IPS-15b (cell line): ENCODE measurements around the gene MOB2.

ENCODE experiments used
- H3K27me3 ChIP-seq: one replicate; pipeline ENCODE4 v1.6.1; 2013; ENCODE audit warnings: low read length; ENCODE audit not compliant: control insufficient read depth, insufficient read depth
- H3K36me3 ChIP-seq: one replicate; pipeline ENCODE4 v1.6.1; 2013; ENCODE audit warnings: low read length; ENCODE audit not compliant: control insufficient read depth, insufficient read depth
- H3K4me1 ChIP-seq: one replicate; pipeline ENCODE4 v1.6.1; 2013; ENCODE audit warnings: mild to moderate bottlenecking, low read length; ENCODE audit not compliant: control insufficient read depth, insufficient read depth
- H3K4me3 ChIP-seq: one replicate; pipeline ENCODE4 v1.5.1; 2013; ENCODE audit warnings: low read depth, low read length
- H3K9ac ChIP-seq: one replicate; pipeline ENCODE4 v1.6.1; 2013; ENCODE audit warnings: low read depth, mild to moderate bottlenecking, low read length
- H3K9me3 ChIP-seq: one replicate; pipeline ENCODE4 v1.6.1; 2013; ENCODE audit warnings: mild to moderate bottlenecking, low read length; ENCODE audit not compliant: control insufficient read depth, insufficient read depth

Gene MOB2

GRCh38 chr11:1455763-1456060 lies 30.9 kb downstream of the MOB2 start:
- H3K4me1 ChIP-seq, result no peaks in the 10 kb centered on the region

GRCh38 chr11:1455032-1455762 lies 31.4 kb downstream of the MOB2 start:
- Histone ChIP-seq H3K36me3 (peaks cover 21% of the 10 kb centered on the region), H3K27me3 (no peaks in the 10 kb centered on the region), H3K9ac (no peak overlapping the region), H3K4me1 (no peaks in the 10 kb centered on the region), H3K4me3 (no peak overlapping the region), H3K9me3 (no peaks in the 10 kb centered on the region)

More at GRCh38 chr11:1455763-1456060, 30.9 kb downstream of the MOB2 start:
- H3K9ac ChIP-seq, result no peak overlapping the region
- no peaks in the 10 kb centered on the region for H3K9me3 ChIP-seq
- H3K27me3 ChIP-seq, result no peaks in the 10 kb centered on the region
- H3K4me3 ChIP-seq, result no peak overlapping the region
- peaks cover 20% of the 10 kb centered on the region for H3K36me3 ChIP-seq

DNA sequence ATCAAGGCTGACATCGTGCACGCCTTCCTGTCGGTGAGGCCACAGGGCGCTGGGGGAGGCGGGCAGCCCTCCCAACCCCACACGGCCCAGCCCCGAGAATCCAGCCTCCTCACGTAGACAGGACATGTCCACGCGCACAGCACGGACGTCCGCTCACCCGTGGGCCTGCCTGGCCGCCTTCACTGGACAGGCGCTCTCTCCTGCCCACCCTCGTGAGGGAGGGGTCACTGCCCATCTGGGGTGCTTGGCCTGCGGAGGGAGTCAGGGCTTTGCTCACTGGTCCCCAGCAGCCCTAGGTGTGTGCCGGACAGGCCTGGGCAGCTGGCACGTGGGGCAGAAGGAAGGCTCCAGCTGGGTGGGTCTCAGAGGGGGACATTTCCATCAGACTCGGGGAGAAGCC lies 32.0 kb downstream of the MOB2 start:
- no peak overlapping the region for H3K4me3 ChIP-seq
- H3K27me3 ChIP-seq, result no peaks in the 10 kb centered on the region
- H3K4me1 ChIP-seq, result no peaks in the 10 kb centered on the region
- no peak overlapping the region for H3K9ac ChIP-seq
- H3K9me3 ChIP-seq, result no peaks in the 10 kb centered on the region
- H3K36me3 ChIP-seq, result peaks cover 21% of the 10 kb centered on the region

DNA sequence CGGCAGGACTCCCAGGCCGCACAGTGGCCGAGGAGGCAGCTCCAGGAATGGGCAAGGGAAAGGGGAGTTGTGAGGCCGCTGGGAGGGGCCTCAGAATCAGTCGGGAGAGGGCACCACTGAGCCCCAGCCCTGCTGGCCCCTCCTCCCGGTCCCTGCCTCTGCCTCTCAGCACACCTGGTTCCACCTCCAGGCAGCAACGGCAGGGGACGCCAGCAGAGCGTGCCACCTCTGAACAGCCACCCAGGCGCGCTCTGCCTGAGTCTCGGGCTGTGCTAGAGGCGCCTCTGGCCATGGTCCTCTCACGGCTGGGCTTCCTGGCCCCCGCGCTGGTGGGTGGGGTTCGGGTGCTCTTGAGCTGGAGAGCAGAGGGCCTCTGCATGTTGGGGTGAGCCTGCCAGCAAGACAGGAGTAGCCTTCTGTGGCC lies 33.0 kb downstream of the MOB2 start:
- H3K36me3 ChIP-seq, result peaks cover 21% of the 10 kb centered on the region
- H3K9ac ChIP-seq, result no peak overlapping the region
- no peaks in the 10 kb centered on the region for H3K4me1 ChIP-seq
- no peaks in the 10 kb centered on the region for H3K27me3 ChIP-seq
- H3K9me3 ChIP-seq, result no peaks in the 10 kb centered on the region
- no peak overlapping the region for H3K4me3 ChIP-seq

DNA sequence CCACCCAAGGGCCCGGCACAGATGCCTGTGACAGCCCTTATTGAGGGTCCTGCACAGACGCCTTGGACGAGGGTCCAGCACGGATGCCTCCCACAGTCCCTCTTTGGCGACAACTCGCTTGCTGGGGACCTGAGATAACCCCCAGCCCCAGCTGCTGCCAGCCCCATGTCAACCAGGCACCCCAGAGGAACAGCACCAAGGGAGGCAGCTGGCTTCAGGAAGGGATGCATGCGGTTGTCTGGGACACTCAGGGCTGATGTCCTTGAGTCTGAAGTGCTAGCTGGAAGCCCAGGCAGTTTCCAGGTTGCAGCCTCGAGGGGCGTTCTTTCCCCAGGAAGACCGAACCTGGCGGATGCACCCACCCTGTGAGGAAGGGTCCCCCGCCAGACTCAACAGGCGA lies 33.8 kb downstream of the MOB2 start:
- no peaks in the 10 kb centered on the region for H3K27me3 ChIP-seq
- no peak overlapping the region for H3K4me3 ChIP-seq
- no peaks in the 10 kb centered on the region for H3K9me3 ChIP-seq
- peaks cover 21% of the 10 kb centered on the region for H3K36me3 ChIP-seq
- H3K9ac ChIP-seq, result no peak overlapping the region
- no peaks in the 10 kb centered on the region for H3K4me1 ChIP-seq

GRCh38 chr11:1451781-1452470 lies 34.7 kb downstream of the MOB2 start:
- no peaks in the 10 kb centered on the region for H3K27me3 ChIP-seq
- H3K9ac ChIP-seq, result no peak overlapping the region
- H3K36me3 ChIP-seq, result peaks cover 21% of the 10 kb centered on the region
- no peak overlapping the region for H3K4me3 ChIP-seq
- no peaks in the 10 kb centered on the region for H3K4me1 ChIP-seq
- H3K9me3 ChIP-seq, result no peaks in the 10 kb centered on the region

- Histone ChIP-seq H3K9me3 (no peaks in the 10 kb centered on the region), H3K4me1 (no peaks in the 10 kb centered on the region), H3K27me3 (no peaks in the 10 kb centered on the region), H3K36me3 (peaks cover 16% of the 10 kb centered on the region), H3K4me3 (no peak overlapping the region), H3K9ac (no peak overlapping the region)
Observed at GRCh38 chr11:1450949-1451710, 35.4 kb downstream of the MOB2 start.

DNA sequence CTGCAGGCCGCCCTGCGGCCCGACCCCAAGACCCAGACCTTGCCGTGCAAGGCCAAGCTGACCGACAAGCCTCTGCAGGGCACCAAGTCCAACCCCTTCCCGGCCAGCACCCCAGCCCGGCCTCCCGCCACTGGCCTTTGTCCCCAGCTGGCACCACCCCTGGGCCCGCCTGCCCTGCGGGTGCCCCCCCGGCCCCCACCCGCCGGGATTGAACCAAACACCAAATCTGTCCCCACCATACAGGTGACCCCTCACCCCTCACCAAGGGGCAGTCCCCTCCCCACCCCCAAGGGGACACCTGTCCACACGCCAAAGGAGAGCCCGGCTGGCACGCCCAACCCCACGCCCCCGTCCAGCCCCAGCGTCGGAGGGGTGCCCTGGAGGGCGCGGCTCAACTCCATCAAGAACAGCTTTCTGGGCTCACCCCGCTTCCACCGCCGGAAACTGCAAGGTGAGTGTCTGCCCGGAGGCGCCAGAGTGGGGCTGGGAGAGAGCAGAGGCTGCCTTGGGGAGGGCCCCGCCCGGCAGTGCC lies 36.2 kb downstream of the MOB2 start:
- Histone ChIP-seq H3K27me3 (no peaks in the 10 kb centered on the region), H3K36me3 (peaks cover 19% of the 10 kb centered on the region), H3K9me3 (no peaks in the 10 kb centered on the region), H3K4me1 (no peaks in the 10 kb centered on the region), H3K4me3 (no peak overlapping the region), H3K9ac (no peak overlapping the region)

- H3K36me3 ChIP-seq, result peaks cover 17% of the 10 kb centered on the region
- no peaks in the 10 kb centered on the region for H3K27me3 ChIP-seq
- H3K9me3 ChIP-seq, result no peaks in the 10 kb centered on the region
- H3K9ac ChIP-seq, result no peak overlapping the region
- H3K4me3 ChIP-seq, result no peak overlapping the region
- no peaks in the 10 kb centered on the region for H3K4me1 ChIP-seq
Observed at GRCh38 chr11:1449490-1450243, 36.9 kb downstream of the MOB2 start.

GRCh38 chr11:1448882-1449281 lies 37.7 kb downstream of the MOB2 start:
- Histone ChIP-seq H3K9me3 (no peaks in the 10 kb centered on the region), H3K4me3 (no peak overlapping the region), H3K36me3 (peaks cover 11% of the 10 kb centered on the region), H3K9ac (no peak overlapping the region), H3K4me1 (no peaks in the 10 kb centered on the region), H3K27me3 (no peaks in the 10 kb centered on the region)
